CD4-positive, alpha-beta T cell treated with Interleukin-10 for 1 hour (primary cell): ENCODE data around the gene GPS1.

Experiments
- DNase-seq: peaks from one replicate; pipeline ENCODE4 v3.0.0-alpha.2; 2020

The GPS1 gene

GRCh38 chr17:82051776-82052637, at the start of gene GPS1, which contains the start of gene RFNG:
Gene GPS1 (plus strand): TSS chr17:82051898. CDS start chr17:82051932, 34 bp downstream.
Gene RFNG (minus strand): TSS chr17:82051811. CDS start chr17:82051766, 45 bp downstream.
- DNase-seq: peak; percentile 80

DNA sequence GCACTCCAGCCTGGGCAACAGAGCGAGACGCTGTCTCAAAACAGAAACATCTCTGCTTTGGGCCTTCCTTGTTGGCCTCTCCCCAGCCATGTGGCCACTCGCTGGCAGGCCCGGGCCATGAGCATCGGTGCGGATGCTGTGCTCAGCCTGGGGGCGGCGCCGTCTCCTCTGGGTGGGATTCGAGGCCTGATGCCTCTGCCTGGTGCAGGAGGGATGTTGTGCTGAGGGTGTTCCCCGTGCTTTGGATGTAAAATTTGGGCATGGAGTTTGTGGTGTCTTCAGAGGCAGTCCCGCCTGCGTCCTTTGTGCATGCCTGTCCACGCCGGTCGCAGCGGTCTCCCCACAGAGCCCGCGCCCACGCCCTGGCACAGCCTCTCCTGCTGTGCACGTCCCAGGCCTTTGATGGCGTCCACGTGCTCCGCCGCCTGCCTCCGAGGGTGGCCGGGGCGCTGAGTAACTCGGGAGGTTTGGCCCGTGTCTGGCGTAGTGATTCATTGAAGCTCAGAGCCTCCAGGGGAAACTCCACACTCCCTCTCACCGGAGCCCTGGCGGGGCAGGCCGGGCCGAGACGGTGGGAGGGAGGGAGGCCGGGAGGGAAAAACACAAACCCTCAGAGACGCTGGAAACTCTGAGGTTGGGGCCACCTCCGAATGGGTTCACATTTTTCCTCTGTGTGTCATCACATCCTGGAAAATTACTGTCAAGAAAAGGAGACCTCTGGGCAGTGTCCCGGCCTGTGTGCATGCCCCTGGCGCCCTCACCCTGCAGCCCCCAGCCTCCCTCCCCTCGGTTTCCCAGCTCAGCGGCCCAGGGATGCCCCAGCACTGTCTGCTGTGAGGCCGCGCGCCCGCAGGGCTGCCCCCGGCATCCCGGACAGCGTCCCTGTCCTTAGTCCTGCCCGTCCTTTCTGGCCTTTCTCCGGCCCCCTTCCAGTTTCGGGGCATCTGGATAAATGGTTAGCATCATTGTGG, 48.0 kb upstream of the GPS1 start:
- no peak for DNase-seq

DNA sequence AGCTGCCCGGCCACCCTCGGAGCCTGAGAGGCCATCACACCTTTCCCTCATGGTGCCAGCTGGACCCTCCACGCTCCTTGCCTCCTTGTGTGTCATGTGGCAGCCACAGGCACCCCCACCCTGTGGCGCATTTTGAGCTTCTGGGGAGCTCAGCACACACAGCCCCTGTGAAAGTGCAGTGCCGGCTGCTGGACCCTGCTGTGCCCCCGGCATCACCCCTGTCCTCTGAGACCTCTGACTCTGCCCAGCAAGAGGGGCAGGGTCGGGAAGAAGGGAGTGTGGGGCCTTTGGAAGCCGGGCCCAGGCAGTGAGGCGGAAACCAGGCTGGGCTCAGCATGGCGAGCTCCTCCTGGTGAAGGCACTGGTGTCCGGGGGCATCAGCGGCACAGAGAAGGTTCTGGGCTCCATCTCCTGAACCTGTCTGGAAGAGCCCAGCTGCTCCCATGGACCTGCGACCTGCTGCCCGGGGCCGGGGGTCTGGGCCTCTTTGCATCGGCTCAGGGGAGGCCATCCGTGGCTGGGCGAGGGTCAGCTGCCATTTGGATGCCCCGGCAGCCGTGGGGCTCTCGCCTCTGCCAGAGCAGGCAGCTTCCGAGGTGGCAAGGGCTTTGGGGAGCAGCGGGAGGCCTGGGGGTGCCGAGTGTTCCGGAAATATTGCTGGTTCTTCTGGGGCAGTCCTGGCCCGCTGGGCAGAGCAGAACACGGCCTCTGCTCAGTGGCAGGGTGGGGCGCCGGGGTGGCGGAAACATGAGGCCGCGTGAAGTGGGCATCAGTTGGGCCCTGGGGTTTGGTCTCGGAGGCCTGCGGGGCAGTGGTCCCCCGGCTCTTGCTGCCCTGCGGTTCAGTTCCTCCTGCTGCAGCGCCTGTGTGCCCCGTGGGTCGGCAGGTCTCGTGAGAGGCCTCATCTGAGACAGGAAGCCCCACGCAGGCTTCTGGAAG, 46.9 kb upstream of the GPS1 start:
- no peak for DNase-seq

GRCh38 chr17:82005701-82006348, 45.9 kb upstream of the GPS1 start:
- DNase-seq: no peak

DNA sequence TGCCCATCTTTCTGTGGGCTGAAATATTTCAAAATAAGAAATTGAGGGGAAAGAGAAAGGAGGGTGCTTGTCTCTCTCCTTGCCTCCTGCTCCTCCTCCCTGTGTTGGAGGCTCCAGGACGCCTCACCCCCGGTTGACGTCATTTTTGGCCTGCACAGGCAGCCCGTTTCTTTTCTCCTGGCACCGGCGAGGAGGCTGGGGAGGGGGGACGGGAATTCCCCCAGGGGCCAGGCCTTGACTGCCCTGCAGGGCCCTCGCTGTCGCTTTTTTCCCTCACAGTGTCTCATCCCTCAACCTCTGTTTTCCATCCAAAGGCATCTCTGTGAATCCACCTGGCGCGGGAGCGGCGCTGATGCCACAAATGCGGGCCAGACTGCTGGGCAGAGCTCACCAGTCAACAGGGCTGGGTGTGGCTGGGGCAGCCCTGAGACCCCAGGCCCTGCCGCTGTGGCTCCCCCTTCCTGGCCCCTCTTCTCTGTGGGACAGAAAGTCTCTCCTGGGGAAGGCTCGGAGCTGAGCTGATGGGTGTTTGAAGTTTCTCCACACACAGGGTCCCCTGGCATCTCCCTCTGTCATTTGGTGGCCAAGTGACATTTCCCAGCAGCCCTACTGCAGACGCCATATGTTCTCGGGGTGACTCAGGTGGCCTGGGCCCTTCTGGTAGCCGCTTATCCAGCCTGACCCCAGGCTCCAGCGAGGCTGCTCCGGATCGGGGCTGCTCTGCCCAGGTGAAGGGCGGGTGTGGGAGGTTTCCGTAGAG, 45.0 kb upstream of the GPS1 start:
- no peak for DNase-seq

DNA sequence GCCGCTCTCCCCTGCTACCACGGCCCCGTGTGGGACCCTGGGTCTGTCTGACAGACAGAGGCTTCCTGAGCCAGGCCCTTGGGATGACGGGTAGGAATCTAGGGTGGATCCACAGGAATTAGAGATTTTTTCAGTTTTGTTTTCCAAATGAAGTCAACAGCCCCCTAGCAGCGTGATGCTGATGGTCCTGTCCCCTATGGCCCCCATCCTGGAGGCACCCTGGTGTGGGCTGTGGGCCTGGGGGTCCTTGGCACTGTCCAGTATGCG, 44.5 kb upstream of the GPS1 start:
- DNase-seq: no peak

DNA sequence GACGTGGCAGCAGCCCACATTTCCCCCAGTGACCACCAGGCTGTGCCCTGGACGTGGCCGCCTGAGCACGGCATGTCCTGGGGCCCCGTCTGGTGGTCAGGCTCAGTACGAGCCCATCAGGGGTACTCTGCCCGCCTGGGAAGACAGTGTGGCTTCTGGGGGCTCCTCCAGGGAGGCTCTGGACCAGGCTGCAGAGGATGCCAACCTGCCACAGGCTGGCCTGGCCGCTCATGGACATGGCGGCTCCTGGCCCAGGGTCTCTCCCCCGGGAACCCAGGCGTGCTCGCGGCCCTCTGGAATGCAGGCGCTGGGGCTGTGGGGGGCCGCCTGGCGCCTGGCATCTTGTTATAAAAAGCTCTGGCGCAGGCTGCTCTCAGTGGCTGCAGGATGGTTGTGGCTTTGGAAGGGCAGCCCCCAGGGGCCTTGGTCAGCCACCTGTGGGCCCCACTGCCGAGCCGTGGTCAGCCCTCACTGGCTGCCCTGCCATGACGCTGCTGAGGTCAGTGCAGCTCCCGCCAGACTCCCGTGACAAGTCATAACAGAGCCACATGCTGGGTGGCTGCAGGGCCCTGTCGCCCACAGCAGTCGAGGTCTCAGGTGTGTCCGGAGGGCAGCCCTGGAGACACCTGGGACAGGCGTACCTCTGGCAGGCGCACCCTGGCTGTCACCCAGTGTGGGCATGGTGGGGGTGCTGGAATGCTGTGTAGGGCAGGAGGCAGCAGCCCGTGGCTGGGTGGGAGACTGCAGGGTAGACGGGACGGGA, 44.0 kb upstream of the GPS1 start:
- DNase-seq: no peak

- no peak for DNase-seq
Measured at GRCh38 chr17:82008258-82008940, 43.3 kb upstream of the GPS1 start.

DNA sequence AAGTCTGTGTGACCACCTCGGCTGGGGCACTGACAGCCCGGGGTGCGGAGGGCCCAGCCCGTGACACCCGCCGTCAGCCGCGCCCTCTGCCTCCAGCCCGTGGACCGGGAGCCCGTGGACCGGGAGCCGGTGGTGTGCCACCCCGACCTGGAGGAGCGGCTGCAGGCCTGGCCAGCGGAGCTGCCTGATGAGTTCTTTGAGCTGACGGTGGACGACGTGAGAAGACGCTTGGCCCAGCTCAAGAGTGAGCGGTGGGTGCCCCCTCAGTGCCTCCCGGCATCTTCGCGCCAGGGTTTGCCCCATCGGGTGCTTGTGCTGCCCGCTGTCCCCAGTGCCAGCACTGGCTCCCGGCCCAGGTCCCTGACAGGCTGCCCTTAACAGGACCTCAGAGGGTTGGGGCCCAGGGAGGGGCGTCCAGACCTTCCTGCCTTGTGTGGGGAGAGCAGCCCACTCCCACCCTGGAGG, 42.7 kb upstream of the GPS1 start:
- no peak for DNase-seq

DNA sequence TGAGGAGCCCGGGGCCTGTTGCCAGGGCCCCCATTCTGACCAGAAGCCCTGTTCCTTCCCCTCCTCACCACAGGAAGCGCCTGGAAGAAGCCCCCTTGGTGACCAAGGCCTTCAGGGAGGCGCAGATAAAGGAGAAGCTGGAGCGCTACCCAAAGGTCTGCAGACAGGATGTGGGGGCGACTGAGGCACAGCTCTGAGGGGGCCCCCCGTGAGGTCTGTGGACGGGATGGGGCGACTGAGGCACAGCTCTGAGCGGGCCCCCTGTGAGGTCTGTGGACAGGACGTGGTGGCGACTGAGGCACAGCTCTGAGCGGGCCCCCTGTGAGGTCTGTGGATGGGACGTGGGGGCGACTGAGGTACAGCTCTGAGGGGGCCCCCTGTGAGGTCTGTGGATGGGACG, 42.3 kb upstream of the GPS1 start:
- DNase-seq: no peak

- DNase-seq: no peak
Measured at GRCh38 chr17:82010575-82011525, 40.8 kb upstream of the GPS1 start.

GRCh38 chr17:82011617-82012187, 40.0 kb upstream of the GPS1 start:
- no peak for DNase-seq

- no peak for DNase-seq
Measured at GRCh38 chr17:82012261-82012639, 39.4 kb upstream of the GPS1 start.

- DNase-seq: no peak
Measured at GRCh38 chr17:82012640-82013295, 38.9 kb upstream of the GPS1 start.

DNA sequence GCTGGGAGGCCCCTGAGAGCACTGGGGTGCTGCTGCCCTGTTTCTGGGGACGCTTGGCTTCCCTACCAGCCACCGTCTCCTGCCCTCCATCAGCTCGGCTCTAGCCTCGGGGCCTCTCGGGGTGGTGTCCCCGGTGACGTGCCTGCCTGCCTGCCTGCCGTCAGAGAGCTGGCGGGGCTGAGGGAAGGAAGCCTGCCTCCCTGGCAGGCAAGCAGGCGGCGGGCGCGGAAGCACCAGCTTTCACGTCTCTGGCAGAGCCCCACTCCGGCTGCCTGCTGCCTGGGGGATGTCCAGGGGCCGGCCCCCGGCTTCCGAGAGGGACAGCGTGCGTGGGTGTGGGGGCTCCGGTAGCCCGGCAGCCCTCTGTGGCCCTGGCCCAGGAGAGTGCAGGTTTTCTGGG, 38.4 kb upstream of the GPS1 start:
- no peak for DNase-seq

DNA sequence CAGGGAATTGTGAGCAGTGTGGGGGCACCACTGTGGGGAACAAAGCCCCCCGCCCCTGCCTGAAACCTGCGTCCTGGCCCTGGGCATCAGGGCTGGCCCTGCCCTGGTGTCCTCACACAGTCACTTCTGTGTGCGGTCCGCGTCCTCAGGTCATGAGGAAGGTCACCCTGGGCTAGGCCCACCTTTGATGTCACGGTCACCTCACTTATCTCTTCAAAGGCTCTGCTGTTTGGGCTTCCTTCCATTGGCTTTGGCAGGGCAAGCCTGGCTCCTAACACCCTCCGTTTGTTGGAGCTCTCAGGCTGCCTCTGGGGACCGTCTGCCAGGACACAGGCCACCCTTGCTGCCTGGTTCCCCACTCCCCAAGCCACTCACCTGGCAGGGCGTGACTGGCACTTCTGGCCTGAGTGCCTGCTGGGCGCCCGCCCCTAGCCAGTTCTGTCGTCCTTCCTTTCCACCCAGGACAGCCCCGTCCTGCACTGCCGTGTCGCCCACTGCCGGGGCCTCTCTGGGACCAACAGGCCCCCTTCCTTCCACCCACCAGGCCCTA, 37.9 kb upstream of the GPS1 start:
- no peak for DNase-seq

DNA sequence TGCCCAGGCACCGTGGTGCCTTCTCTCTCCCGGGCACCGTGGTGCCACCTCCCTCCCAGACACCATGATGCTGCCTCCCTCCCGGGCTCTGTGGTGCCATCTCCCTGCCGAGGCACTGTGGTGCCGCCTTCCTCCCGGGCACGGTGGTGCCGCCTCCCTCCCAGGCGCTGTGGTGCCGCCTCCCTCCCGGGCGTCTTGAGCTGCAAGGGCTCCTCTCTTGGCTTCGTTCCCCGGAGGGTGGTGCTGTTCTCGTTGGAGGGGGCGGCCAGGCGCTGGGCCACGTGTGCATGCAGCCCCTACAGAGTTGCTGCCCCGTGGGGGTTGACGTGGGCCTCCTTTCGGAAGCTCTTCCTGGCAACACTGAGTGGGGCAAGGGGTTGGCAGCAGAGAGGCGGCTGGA, 37.3 kb upstream of the GPS1 start:
- no peak for DNase-seq

GRCh38 chr17:82014971-82015310, 36.8 kb upstream of the GPS1 start:
- no peak for DNase-seq
